Endothelial cell of umbilical vein (primary cell): ENCODE data around the gene VPS36. TPM values are rescaled to one million over a fixed set of nuclear protein-coding genes. Genes with fewer than 3 reads are reported as not detected.

Source experiments
- BruUV-seq: library from RNA; stranded (reverse); fragments of 400-500 nt; replicated peaks from 2 replicates; lab custom pipeline; 2021; lab: Mats Ljungman, UMichigan
- CTCF ChIA-PET: fragments of 300-600, 350-600 bp; sonication (Branson Sonifier 250); formaldehyde crosslinking; loops from one replicate; lab custom pipeline; 2021; ENCODE audit warnings: antibody characterized with exemption, inconsistent platforms; lab: Charles Lee
- POLR2A ChIA-PET: fragments of 300-600, 350-600 bp; sonication (Branson Sonifier 250); formaldehyde crosslinking; loops from one replicate; lab custom pipeline; 2021; ENCODE audit warnings: antibody characterized with exemption, inconsistent platforms; lab: Charles Lee
- DNase-seq: peaks from one replicate; pipeline ENCODE4 v3.0.0-alpha.2; 2011; ENCODE audit warnings: low read depth, low spot score
- FAIRE-seq: peaks from 2 replicates; lab custom pipeline; 2011; peaks lifted over from hg19 to GRCh38; lab: Jason Lieb, UNC
- H2AFZ ChIP-seq: 2 replicates; pipeline ENCODE4 v1.6.0; 2012; ENCODE audit warnings: low read depth, low read length, control low read depth, inconsistent platforms
- H3K27ac ChIP-seq: 2 replicates; pipeline ENCODE4 v1.5.1; 2011; ENCODE audit warnings: low read depth, mild to moderate bottlenecking, control low read depth, low read length, moderate library complexity; ENCODE audit not compliant: insufficient read depth
- H3K27me3 ChIP-seq, 2 experiments: 2 replicates each; pipeline versions ENCODE4 v1.6.0 to v1.6.1; 2011; ENCODE audit warnings: low read length in 2 of 2, mixed read lengths in 1 of 2; ENCODE audit not compliant: control insufficient read depth in 2 of 2, insufficient read depth in 2 of 2
- H3K36me3 ChIP-seq, 2 experiments: 2 replicates in 1 of 2; 3 replicates in 1 of 2; pipeline ENCODE4 v1.5.1; 2011; ENCODE audit warnings: low read length in 2 of 2, mild to moderate bottlenecking in 1 of 2, moderate library complexity in 1 of 2; ENCODE audit not compliant: control insufficient read depth in 2 of 2, insufficient read depth in 2 of 2; ENCODE audit errors: extremely low read depth in 1 of 2
- H3K4me1 ChIP-seq: 3 replicates; pipeline ENCODE4 v1.5.1; 2011; ENCODE audit warnings: mild to moderate bottlenecking, low read length; ENCODE audit not compliant: control insufficient read depth, insufficient read depth; ENCODE audit errors: extremely low read depth
- H3K4me2 ChIP-seq: 2 replicates; pipeline ENCODE4 v1.6.1; 2011; ENCODE audit warnings: low read length, control low read depth, mixed read lengths; ENCODE audit not compliant: insufficient read depth
- H3K4me3 ChIP-seq, 3 experiments: fragments of 200-600 bp in 1 of 3; sonication (generic), shearing (Covaris generic) in 1 of 3; replicated peaks in 1 of 3; 2 replicates each; pipeline ENCODE4 v1.5.1; 2011 to 2016; ENCODE audit warnings: control low read depth in 3 of 3, low read length in 3 of 3, mild to moderate bottlenecking in 2 of 3, inconsistent platforms in 1 of 3, low read depth in 1 of 3, moderate library complexity in 1 of 3; ENCODE audit not compliant: insufficient read depth in 1 of 3
- H3K79me2 ChIP-seq: 2 replicates; pipeline ENCODE4 v1.6.0; 2012; ENCODE audit warnings: low read length, inconsistent platforms; ENCODE audit not compliant: control insufficient read depth, insufficient read depth
- H3K9ac ChIP-seq: replicated peaks from 2 replicates; pipeline ENCODE3; 2011; ENCODE audit warnings: low read length, control low read depth; ENCODE audit not compliant: insufficient read depth; ENCODE audit errors: extremely low read depth
- H3K9me1 ChIP-seq: replicated peaks from 3 replicates; pipeline ENCODE4 v1.6.0; 2011; ENCODE audit warnings: mild to moderate bottlenecking, low read length; ENCODE audit not compliant: control insufficient read depth, insufficient read depth; ENCODE audit errors: extremely low read depth
- H3K9me3 ChIP-seq: replicated peaks from 2 replicates; pipeline ENCODE4 v1.5.1; 2012; ENCODE audit warnings: low read length, inconsistent platforms; ENCODE audit not compliant: control insufficient read depth, insufficient read depth
- H4K20me1 ChIP-seq: replicated peaks from 2 replicates; pipeline ENCODE3; 2011; ENCODE audit warnings: mild to moderate bottlenecking, low read length; ENCODE audit not compliant: control insufficient read depth, insufficient read depth; ENCODE audit errors: extremely low read depth
- CTCF ChIP-seq, 2 donors: IDR thresholded peaks; 1 replicate in 1 of 2; 2 replicates in 1 of 2; pipeline ENCODE4 v1.5.1; 2011; ENCODE audit warnings: low read length in 2 of 2, mild to moderate bottlenecking in 2 of 2, moderate library complexity in 2 of 2, control low read depth in 1 of 2, inconsistent platforms in 1 of 2, low read depth in 1 of 2; ENCODE audit not compliant: insufficient read depth in 1 of 2; ENCODE audit errors: extremely low read depth in 1 of 2
- EZH2 ChIP-seq: IDR thresholded peaks from 2 replicates; pipeline ENCODE4 v1.6.1; 2012; ENCODE audit warnings: borderline replicate concordance, low read depth, mild to moderate bottlenecking, moderate library complexity, low read length, inconsistent platforms; ENCODE audit not compliant: severe bottlenecking
- FOS ChIP-seq: IDR thresholded peaks from 2 replicates; pipeline ENCODE4 v1.6.1; 2011; ENCODE audit warnings: mild to moderate bottlenecking, low read length, moderate library complexity, borderline replicate concordance; ENCODE audit not compliant: insufficient read depth
- GATA2 ChIP-seq: IDR thresholded peaks from 2 replicates; pipeline ENCODE4 v1.7.0; 2011; ENCODE audit warnings: low read depth, mild to moderate bottlenecking, moderate library complexity, mixed read lengths, low read length; ENCODE audit not compliant: insufficient read length, insufficient read depth
- JUN ChIP-seq: IDR thresholded peaks from 2 replicates; pipeline ENCODE4 v1.6.1; 2011; ENCODE audit warnings: borderline replicate concordance, low read depth; ENCODE audit not compliant: insufficient read length, insufficient read depth
- MAX ChIP-seq: IDR thresholded peaks from 2 replicates; pipeline ENCODE4 v1.6.1; 2011; ENCODE audit not compliant: insufficient read depth, insufficient read length
- MYC ChIP-seq: IDR thresholded peaks from one replicate; pipeline ENCODE4 v1.6.1; 2011; ENCODE audit warnings: mild to moderate bottlenecking, low read depth, low read length
- POLR2A ChIP-seq: IDR thresholded peaks from 2 replicates; pipeline ENCODE4 v1.6.1; 2012; ENCODE audit warnings: low read depth, mild to moderate bottlenecking, control low read depth, low read length
- POLR2AphosphoS5 ChIP-seq: IDR thresholded peaks from 2 replicates; pipeline ENCODE4 v1.6.1; 2012; ENCODE audit warnings: low read depth, mild to moderate bottlenecking, control low read depth, low read length, moderate library complexity; ENCODE audit not compliant: insufficient read depth
- dilution Hi-C: fragments of 300-500 bp; cut with MboI; formaldehyde crosslinking; loops from one replicate; pipeline ENCODE4 v1.15.0; 2019; ENCODE audit warnings: low sequenced_read_pairs; ENCODE audit not compliant: extremely low pct_ligation_motif_present
- intact Hi-C: fragments of 100-400 bp; cut with micrococcal nuclease; formaldehyde crosslinking; loops from one replicate; pipeline ENCODE4 v1.10.0; 2022
- polyA plus RNA-seq, 4 experiments: library from polyadenylated mRNA; depleted of rRNA in 3 of 4; stranded (reverse) in 3 of 4; unstranded in 1 of 4; fragments of >200 nt; gene quantifications; 2 replicates each; pipeline versions ENCODE4 v1.2.1 to v1.2.3, GENCODE V29; 2011 to 2012; ENCODE audit warnings: missing spikeins in 1 of 4
- total RNA-seq: library from RNA; stranded (reverse); gene quantifications from 2 replicates; pipeline ENCODE4 v1.2.3, GENCODE V29; 2021

Gene VPS36
- total and polyA plus RNA-seq, 2 donors (not counting 3 experiments of a cell fraction or from before 2014, with no cell fraction given), result 14.3 to 32.3 TPM

DNA sequence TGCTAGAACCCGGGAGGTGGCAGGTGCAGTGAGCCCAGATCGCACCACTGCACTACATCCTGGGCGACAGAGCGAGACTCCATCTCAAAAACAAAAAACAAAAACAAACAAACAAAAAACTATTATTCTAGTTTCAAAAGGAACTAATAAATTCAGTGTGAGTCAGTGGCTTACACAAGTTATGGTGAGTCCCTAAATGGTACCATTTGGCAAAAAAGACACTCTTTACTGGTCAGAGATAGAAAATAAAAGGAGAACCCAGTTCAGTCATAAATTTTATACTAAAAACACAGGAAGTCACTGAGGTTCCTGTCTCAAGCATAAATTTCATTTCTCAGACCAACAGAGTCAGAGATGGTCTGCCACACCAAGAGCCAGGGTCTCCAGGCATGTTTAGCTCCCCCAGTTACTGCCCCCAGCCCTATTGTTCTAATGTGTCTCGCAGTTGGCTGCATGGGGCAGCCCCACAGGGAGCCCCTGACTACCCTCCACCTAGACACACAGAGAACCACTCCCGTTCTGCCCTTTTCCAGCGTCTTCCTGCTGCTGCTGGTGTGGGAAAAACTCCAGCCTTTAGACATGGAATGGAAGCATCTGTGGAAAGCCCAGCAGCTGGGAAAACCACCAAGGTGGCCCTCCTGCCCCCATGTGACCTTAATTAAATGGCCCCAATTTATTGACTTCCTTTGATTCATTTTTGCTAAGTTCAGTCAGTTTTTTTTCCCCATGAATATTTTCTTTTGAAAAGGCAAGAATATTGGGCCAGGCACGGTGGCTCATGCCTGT, 56.7 kb downstream of the VPS36 start:
- H3K27ac ChIP-seq, result no peak overlapping the region
- H2AFZ ChIP-seq, result no peak overlapping the region
- ChIA-PET POLR2A (no interaction called here), CTCF (interaction anchor here (0.9 to 1.9 kb wide), 4 partner anchors 20 to 57 kb away, joined by 3 to 13 read pairs (median 4); partner anchors contain the start of gene VPS36)
- intact Hi-C loops (no loop called here), dilution Hi-C loops (no loop called here)
- no peak for TF ChIP-seq MYC
- peak; percentile 28 for TF ChIP-seq POLR2AphosphoS5
- no peak for TF ChIP-seq CTCF (IDR thresholded peaks at IDR 0.05; ENCODE audit: extremely low read depth in 1 of 2, insufficient read depth in 1 of 2, low read depth in 1 of 2, low read length in 2 of 2)
- peaks cover 8% of the 10 kb centered on the region for H3K4me1 ChIP-seq
- H3K4me3 ChIP-seq, result no peak overlapping the region
- no peaks in the 10 kb centered on the region for H3K9me1 ChIP-seq
- DNase-seq (peak; percentile 87), FAIRE-seq (no peak)
- no TSS peak for BruUV-seq
- no peaks in the 10 kb centered on the region for H3K9me3 ChIP-seq
- H3K4me2 ChIP-seq, result no peak overlapping the region
- H3K79me2 ChIP-seq, result peaks cover 10% of the 10 kb centered on the region
- no peak overlapping the region for H3K9ac ChIP-seq
- peaks cover 7 to 16% of the 10 kb centered on the region in 2 experiments for H3K36me3 ChIP-seq
- peaks cover 3% of the 10 kb centered on the region for H4K20me1 ChIP-seq
- H3K27me3 ChIP-seq, result no peaks in the 10 kb centered on the region

DNA sequence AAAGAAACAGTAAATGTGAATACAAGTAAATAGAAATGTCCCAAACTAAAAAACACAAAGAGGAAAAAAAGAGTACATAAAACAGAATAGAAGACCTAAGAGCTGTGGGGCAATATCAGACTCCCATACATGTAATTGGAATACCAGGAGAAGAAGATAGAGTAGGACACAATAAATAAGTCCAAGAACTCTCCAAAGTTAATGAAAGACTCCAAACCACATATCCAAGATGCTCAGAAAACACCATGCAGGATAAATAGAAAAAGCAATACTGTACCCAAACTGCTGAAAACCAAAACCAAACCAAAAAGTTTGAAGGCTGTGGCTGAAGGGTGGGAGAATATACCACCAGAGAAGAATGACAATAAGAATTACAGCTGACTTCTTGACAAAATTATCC, 62.7 kb downstream of the VPS36 start:
- Histone ChIP-seq H3K4me3 (no peak overlapping the region), H3K79me2 (peaks cover 11% of the 10 kb centered on the region), H4K20me1 (peaks cover 6% of the 10 kb centered on the region), H3K36me3 (peaks cover 6 to 12% of the 10 kb centered on the region in 2 experiments), H3K9me1 (no peaks in the 10 kb centered on the region), H3K27ac (no peak overlapping the region), H2AFZ (no peak overlapping the region), H3K4me2 (no peak overlapping the region), H3K9ac (no peak overlapping the region), H3K27me3 (no peaks in the 10 kb centered on the region), H3K4me1 (peaks cover 5% of the 10 kb centered on the region), H3K9me3 (no peaks in the 10 kb centered on the region)
- dilution Hi-C loops, result no loop called here
- ChIA-PET CTCF (interaction anchor here (1.0 to 4.8 kb wide), 4 partner anchors 11 to 63 kb away, joined by 3 to 32 read pairs (median 3); partner anchors contain the start of gene VPS36), POLR2A (no interaction called here)
- intact Hi-C loops, result loop anchor here (2.0 kb wide), 1 partner anchor 17 kb away; no protein-coding TSS in a partner anchor
- FAIRE-seq (no peak), DNase-seq (no peak)
- no TSS peak for BruUV-seq
- TF ChIP-seq POLR2AphosphoS5 (no peak), MAX (no peak), FOS (no peak), JUN (no peak), MYC (no peak), GATA2 (no peak), POLR2A (no peak), CTCF (IDR thresholded peaks at IDR 0.05; ENCODE audit: extremely low read depth in 1 of 2, insufficient read depth in 1 of 2, low read depth in 1 of 2, low read length in 2 of 2) (no peak), EZH2 (no peak)
